Glutamatergic neuron (in vitro differentiated cells): Measurements from ENCODE around the gene GTSE1. TPM values are rescaled to one million over a fixed set of nuclear protein-coding genes. Genes with fewer than 3 reads are reported as not detected.
A peak's percentile ranks its signal among the peaks of the same experiment; 100 is the strongest.

Experiments used
- DNase-seq: peaks from one replicate; pipeline ENCODE4 v3.0.0; 2022
- H3K27ac Mint-ChIP-seq: one replicate; pipeline ENCODE4 v1.8.0; 2020; ENCODE audit warnings: mild to moderate bottlenecking, mixed read lengths, inconsistent platforms; ENCODE audit not compliant: unreplicated experiment
- H3K27me3 Mint-ChIP-seq: one replicate; pipeline ENCODE4 v1.8.0; 2020; ENCODE audit warnings: mild to moderate bottlenecking, moderate library complexity, mixed read lengths, inconsistent platforms; ENCODE audit not compliant: unreplicated experiment
- H3K36me3 Mint-ChIP-seq: one replicate; pipeline ENCODE4 v1.8.0; 2020; ENCODE audit warnings: mild to moderate bottlenecking, mixed read lengths, inconsistent platforms; ENCODE audit not compliant: unreplicated experiment
- H3K4me1 Mint-ChIP-seq: one replicate; pipeline ENCODE4 v1.8.0; 2020; ENCODE audit warnings: mild to moderate bottlenecking, low read depth, mixed read lengths, inconsistent platforms; ENCODE audit not compliant: unreplicated experiment
- H3K4me3 Mint-ChIP-seq: one replicate; pipeline ENCODE4 v1.8.0; 2020; ENCODE audit warnings: mild to moderate bottlenecking, mixed read lengths, inconsistent platforms; ENCODE audit not compliant: unreplicated experiment
- H3K9me3 Mint-ChIP-seq: one replicate; pipeline ENCODE4 v1.8.0; 2020; ENCODE audit warnings: mild to moderate bottlenecking, moderate library complexity, mixed read lengths, inconsistent platforms; ENCODE audit not compliant: unreplicated experiment
- CTCF ChIP-seq: fragments of 200-600 bp; sonication (generic); IDR thresholded peaks from one replicate; pipeline ENCODE4 v1.5.0; 2021; ENCODE audit not compliant: partially characterized antibody, unreplicated experiment
- long read RNA-seq: library from polyadenylated mRNA; unstranded; transcript quantifications from one replicate; pipeline ENCODE4 v2.0.0, GENCODE V29; 2020; ENCODE audit not compliant: unreplicated experiment
- total RNA-seq: library from RNA; stranded (reverse); fragmentation: NEBNext Ultra II Directional; extraction: Animal tissue kit (Norgen Biotek cat#: 25700); gene quantifications from one replicate; pipeline ENCODE4 v1.2.1, GENCODE V29; 2021; ENCODE audit not compliant: unreplicated experiment

GTSE1 gene
- total RNA-seq: 7.5 TPM
- long read RNA-seq, partial matches to known transcripts: 3 of 5 reads
- long read RNA-seq, other reads (novel, unspliced or antisense): 1 of 5 reads

GRCh38 chr22:46296257-46297150, at the start of gene GTSE1:
GTSE1 (plus strand) TSS chr22:46296870; CDS start chr22:46297401, 531 bp downstream.
- Mint-ChIP-seq H3K27me3 (peaks cover 2% of the 10 kb centered on the region), H3K27ac (peak within 1 kb of the TSS; percentile 89), H3K36me3 (no peaks in the 10 kb centered on the region), H3K9me3 (peaks cover 14% of the 10 kb centered on the region), H3K4me3 (peak within 1 kb of the TSS; percentile 93), H3K4me1 (peaks cover 21% of the 10 kb centered on the region)
- no peak for TF ChIP-seq CTCF
- DNase-seq: peak; percentile 98

- H3K4me3 Mint-ChIP-seq: no peak overlapping the region
- peaks cover 2% of the 10 kb centered on the region for H3K9me3 Mint-ChIP-seq
- no peak for DNase-seq
- no peaks in the 10 kb centered on the region for H3K4me1 Mint-ChIP-seq
- TF ChIP-seq CTCF: no peak
- no peak overlapping the region for H3K27ac Mint-ChIP-seq
- no peaks in the 10 kb centered on the region for H3K36me3 Mint-ChIP-seq
- H3K27me3 Mint-ChIP-seq: peaks cover 4% of the 10 kb centered on the region
Observed at GRCh38 chr22:46247443-46247975, 49.2 kb upstream of the GTSE1 start.

- H3K9me3 Mint-ChIP-seq: peaks cover 2% of the 10 kb centered on the region
- no peaks in the 10 kb centered on the region for H3K4me1 Mint-ChIP-seq
- H3K4me3 Mint-ChIP-seq: peak within 1 kb of the TSS; percentile 85
- peak; percentile 93 for DNase-seq
- TF ChIP-seq CTCF: no peak
- no peaks in the 10 kb centered on the region for H3K36me3 Mint-ChIP-seq
- H3K27ac Mint-ChIP-seq: peak within 1 kb of the TSS; percentile 48
- peaks cover 7% of the 10 kb centered on the region for H3K27me3 Mint-ChIP-seq
Observed at GRCh38 chr22:46250035-46250782, 46.5 kb upstream of the GTSE1 start, which contains the start of gene CDPF1. CDPF1 (minus strand) TSS chr22:46250293; CDS start chr22:46248284, 2,009 bp downstream.

- Mint-ChIP-seq H3K4me3 (peak overlapping the region; percentile 85), H3K4me1 (no peaks in the 10 kb centered on the region), H3K27me3 (peaks cover 7% of the 10 kb centered on the region), H3K36me3 (no peaks in the 10 kb centered on the region), H3K9me3 (peaks cover 2% of the 10 kb centered on the region), H3K27ac (peak overlapping the region; percentile 48)
- DNase-seq: no peak
- no peak for TF ChIP-seq CTCF
Observed at GRCh38 chr22:46250783-46251125, 45.9 kb upstream of the GTSE1 start.
